GM19395 (cell line): ENCODE results near the gene SND1.
"Not testable (repeated sequence)": the region's sequence is repeated elsewhere in the genome, so short reads cannot be mapped to it uniquely, and the experiment has no call there.

Experiments used
- ATAC-seq: cut with Tn5 transposase; IDR thresholded peaks from one replicate; pipeline ENCODE4 v1.9.1; 2021; ENCODE audit warnings: mild to moderate bottlenecking, moderate library complexity; ENCODE audit not compliant: unreplicated experiment

The SND1 gene

DNA sequence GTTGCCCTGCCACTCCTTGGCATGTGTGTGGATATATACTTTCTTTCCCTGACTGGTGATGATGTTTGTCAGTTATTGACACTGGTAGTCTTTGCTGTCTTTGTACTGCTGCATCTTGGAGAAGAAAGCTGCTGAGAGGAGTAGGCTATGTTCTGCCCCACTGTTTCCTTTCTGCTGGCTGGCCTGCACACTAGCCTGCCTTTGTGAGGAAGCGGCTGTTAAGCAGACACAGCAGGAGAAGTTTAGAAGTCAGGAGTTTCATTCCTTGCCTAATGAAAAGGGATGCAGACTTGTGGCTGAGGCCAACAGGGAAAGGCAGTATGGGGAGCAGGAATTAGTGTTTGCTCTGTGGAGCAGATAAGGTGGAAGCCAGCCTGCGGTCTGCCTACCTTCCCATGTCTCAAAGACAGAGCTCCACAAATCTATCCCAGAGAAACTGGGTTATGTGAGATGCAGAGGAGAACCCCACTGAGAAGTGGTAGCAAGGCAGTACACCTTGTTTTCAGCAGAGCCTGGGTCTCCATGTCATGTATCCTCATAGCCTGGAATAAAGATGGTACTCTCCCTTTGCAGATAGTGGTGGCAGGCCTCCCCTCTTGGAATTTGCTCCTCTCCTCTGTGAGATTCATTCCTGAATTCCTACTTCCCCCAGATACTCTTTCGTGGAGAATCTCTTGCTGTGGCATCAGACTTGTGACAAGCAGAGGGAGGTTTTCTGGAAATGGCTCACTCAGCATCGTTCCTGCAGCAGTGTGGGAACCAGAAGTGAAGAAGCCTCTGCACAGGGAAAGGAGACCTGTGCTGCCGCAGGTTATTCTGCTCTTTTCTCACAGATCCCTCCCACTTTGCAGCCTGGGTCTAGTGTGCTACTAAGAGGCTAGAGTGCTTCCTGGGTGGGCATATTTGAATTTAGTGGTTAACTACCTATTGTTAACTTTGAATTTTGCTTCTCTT is 249.0 kb downstream of the SND1 start:
- ATAC-seq = peak; percentile 52

DNA sequence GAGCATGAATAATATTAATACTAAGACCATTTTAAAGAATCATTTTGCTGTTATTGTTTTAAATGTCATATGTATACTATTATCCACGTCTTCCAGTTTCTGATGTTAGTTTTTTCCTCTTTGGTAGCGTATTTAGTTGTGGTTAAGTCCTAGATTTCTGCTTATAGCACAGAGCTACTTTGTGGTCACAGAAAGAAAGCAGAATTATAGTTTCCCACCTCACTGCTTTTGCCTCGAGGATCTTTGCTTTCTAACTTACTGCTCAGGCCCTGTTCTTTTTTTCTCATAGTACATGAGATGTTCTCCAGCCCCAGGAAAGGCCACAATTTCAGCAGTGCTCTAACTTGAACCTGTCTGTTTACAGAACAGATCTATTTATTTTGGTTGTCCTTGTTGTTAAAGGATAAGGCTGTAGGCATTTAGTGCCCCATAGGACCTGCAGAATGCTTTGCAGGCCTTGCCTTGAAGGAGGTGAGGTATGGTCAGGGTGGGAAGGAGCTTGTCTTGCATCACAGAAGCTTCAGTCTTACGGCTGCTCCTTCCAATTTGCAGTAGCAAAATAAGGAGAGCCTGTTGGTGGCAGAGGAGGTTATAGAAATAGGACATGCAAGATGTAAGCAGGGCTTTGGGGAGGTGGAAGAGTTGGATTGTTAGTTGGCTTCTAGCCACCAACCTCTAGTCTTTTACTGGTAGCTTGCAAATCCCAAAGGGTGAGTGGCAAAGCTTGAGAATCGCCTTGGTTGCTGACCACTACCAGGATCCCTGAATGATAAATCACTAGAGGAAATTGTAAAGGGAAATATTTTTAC is 250.1 kb downstream of the SND1 start:
- peak; percentile 65 for ATAC-seq

- not testable (repeated sequence) for ATAC-seq
Observed at GRCh38 chr7:127902753-127903152, 250.8 kb downstream of the SND1 start.

DNA sequence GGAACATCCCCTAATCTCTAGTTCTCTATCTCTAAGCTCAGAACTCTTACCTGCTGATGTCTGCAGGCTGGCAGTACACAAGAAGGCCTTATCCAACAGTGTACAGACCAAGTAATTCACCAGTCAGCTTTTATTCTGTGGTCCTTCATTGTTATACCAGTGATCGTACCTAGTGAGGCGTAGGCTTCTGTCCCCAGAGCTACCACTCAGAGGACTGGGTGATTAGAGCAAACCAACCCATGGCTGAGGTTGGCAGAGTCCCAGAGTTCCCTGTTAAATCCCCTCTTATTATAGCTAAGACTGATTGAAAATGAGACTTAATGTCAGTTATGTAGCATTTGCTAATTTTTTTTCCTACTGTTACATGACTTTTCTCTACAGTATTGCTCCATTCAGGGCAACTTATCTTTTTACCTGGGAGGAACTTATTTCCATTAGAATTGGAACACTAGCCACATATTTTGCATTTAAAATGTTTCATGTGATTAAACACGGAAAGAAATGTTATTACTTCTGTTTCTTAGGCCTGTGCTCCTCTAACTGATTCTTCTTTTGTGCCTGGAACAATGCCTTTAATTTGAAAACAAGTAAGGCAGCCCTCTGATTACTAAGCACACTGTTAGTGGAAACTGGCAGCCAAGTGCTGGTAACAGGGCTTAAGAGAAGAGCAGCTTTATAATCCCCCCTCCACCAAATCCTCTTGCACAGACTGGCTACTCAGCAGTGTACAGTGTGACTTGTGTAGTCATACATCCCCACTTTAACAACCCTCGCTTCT is 252.1 kb downstream of the SND1 start:
- ATAC-seq = no peak

GRCh38 chr7:127904670-127904985 is 252.6 kb downstream of the SND1 start:
- no peak for ATAC-seq

DNA sequence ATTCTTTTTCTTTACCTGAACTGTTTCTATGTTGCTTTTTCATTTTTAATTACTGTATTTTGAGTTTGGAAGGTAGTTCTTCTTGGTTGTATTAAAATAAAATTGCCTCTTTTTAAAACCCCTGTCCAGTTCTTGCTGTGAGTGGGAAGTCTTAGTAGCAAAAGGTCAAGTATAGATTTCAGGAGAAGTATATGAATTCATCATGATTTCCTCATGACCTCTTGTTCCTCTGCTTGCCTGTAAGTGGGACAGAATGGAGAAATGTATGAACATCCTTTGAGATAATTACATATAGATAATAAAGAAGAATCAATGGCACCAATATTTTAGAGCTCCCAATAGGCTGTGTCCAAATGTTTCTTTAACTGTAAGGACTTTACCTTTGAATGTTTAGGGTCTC is 253.0 kb downstream of the SND1 start:
- no peak for ATAC-seq

- no peak for ATAC-seq
Observed at GRCh38 chr7:127905491-127906330, 253.7 kb downstream of the SND1 start.

DNA sequence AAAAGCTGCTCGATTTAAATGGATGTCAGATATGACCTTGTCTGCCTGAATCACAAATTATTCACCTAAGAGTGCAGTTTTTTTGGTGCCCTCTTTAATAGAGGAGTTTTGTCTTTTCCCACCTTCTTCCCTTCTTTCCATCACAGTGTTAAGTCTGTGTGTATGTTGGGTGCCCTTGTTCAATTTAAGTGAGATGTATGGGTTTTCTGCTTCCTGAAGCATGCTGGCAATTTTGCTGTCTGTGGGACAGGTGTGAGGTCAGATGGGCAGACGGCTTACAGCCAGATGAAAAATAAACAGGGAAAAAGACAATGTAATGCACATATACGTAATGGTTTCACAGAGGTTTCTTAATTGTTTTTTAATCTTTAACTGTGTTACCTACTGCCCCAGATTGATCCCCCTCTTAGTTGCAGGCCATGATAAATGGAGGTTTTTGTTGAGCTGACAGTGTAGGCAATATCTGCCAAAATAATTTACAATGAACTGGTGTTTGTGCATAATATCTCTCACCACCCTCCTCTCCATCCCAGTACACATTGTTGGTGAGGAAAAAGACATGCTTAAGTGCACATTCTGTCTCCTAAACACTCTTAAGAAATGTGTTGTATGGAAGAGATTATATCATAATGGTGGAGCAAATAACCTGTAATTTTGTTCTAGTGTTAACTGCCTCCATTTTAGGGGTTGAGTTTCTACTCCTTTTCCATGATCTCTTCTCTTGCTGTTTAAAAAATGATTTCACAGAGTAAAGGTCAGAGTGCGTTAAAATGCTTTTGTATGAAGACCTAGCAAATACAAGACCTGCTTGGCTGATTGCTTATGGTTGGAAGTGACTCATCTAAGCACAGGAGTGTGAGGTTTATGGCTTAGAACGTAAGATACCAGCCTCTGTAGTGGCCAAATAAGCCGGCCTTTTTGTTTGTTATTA is 255.4 kb downstream of the SND1 start:
- ATAC-seq = no peak

DNA sequence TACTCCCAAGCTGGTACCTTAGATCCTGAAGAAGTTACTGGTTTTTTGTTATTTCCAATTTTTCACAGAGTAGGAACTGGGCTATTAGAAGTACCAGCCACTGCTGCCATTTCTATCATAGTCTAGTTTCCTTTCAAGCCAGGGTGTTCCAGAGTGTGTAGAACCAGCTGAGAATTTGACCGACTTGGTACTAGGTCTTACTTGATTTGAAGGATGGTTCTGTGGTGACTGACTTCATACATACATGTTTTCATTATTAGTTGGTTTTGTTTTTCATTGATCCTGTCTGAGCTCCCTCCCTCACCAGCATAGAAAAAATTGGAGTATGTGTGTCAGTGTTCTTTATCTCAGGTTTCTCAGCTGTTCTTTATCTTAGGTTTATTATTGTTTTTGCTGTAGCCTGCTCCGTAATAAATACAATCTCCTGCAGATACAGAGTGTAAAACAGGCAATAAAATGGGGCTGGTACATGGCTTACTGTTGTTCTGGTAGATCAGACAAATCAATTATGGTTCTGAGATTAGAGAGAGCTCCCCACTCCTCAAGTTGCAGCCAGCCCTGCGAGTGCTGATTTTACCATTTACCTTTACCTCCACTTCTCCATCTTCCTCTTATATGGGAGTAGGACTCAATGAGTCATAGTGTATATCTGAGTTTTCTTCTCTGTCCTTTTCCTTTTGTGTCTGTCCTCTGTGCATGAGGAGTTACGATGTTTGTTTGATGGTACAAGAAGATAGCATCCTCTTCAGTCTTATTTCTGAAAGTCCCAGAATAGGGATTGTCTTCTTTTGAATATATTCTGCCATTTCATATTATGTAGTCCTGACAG is 256.6 kb downstream of the SND1 start:
- no peak for ATAC-seq

- ATAC-seq = no peak
Observed at GRCh38 chr7:127909424-127910152, 257.6 kb downstream of the SND1 start.

DNA sequence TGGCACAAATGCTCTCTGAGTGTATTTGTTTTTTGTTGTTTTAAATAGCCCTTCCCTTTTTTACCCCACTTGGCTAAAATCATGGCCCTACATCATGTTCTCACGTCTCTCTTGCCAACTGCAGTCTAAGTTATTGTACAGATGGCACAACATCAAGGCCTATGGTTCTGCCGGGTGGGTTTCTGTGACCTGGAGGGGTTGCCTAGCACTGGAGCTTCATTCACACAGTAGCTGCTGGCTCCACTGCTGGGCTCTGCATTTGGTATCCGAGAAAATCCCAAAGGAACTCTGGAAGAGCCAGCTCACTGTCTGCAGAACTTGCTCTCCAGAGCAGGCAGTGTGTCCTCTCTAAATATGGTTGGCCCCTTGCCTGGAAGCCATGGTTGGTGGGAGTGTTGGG is 258.7 kb downstream of the SND1 start:
- ATAC-seq = no peak

GRCh38 chr7:127911968-127912511 is 260.0 kb downstream of the SND1 start:
- ATAC-seq = peak; percentile 89

DNA sequence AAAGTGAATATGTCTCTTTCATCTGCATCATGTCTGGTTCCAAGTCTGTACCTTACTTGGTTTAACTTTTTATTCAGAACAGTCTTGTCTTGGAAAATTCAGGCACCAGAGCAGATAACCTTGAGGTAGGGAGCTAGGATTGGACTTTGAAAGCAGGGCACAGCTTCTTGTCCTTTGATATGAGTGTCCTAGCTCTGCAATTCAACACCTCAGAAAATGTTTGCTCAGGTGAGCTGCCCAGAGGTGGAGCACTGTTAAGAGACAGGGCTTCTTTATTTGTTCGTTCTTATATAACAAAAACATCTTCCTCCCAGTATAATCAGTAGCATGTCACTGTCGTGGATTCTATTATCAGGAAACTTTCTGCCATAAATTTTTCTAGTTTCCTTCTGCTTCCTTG is 260.9 kb downstream of the SND1 start:
- no peak for ATAC-seq

- ATAC-seq = no peak
Observed at GRCh38 chr7:127913686-127914085, 261.7 kb downstream of the SND1 start.

- no peak for ATAC-seq
Observed at GRCh38 chr7:127914693-127915092, 262.7 kb downstream of the SND1 start.

GRCh38 chr7:127916735-127917134 is 264.7 kb downstream of the SND1 start:
- no peak for ATAC-seq

DNA sequence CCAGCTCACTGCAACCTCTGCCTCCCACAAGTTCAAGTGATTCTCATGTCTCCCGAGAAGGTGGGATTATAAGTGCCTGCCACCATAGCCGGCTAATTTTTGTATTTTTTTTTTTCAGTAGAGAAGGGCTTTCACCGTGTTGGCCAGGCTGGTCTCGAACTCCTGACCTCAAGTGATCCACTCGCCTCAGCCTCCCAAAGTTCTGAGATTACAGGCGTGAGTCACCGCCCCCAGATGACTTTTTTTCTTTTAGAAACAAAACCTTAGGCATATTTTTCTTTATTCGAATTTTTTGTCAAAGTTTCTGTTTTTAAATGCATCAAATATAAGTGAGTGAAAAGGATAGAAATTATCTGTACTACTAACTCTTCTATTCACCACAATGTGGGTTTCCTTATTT is 266.1 kb downstream of the SND1 start:
- no peak for ATAC-seq
